H1 (cell line): Measurements from ENCODE around the gene WDR33.

Source experiments
- EZH2 ChIP-seq: fragments of 200-600 bp; sonication (generic); IDR thresholded peaks from 2 replicates; pipeline ENCODE4 v1.7.1; 2012; ENCODE audit warnings: low read depth, mild to moderate bottlenecking, moderate library complexity, low read length, inconsistent platforms; ENCODE audit not compliant: severe bottlenecking
- MAFK ChIP-seq: IDR thresholded peaks from 2 replicates; pipeline ENCODE4 v1.6.1; 2012; ENCODE audit warnings: low read depth, mild to moderate bottlenecking, improper control_type of control experiment, low read length
- NANOG ChIP-seq: IDR thresholded peaks from 2 replicates; pipeline ENCODE4 v1.6.1; 2011; ENCODE audit warnings: low read length, low read depth, mild to moderate bottlenecking, inconsistent platforms; ENCODE audit not compliant: insufficient read depth, poor library complexity, severe bottlenecking
- POLR2A ChIP-seq, 2 experiments: IDR thresholded peaks; 1 replicate in 1 of 2; 2 replicates in 1 of 2; pipeline ENCODE4 v1.6.1; 2011; ENCODE audit warnings: low read depth in 2 of 2, low read length in 2 of 2, mild to moderate bottlenecking in 2 of 2; ENCODE audit errors: control extremely low read depth in 1 of 2
- RAD21 ChIP-seq, 2 experiments: IDR thresholded peaks in 1 of 2; conservative IDR thresholded peaks in 1 of 2; 2 replicates each; pipeline ENCODE4 v1.6.1; 2011; ENCODE audit warnings: low read depth in 2 of 2, low read length in 2 of 2, improper control_type of control experiment in 1 of 2, inconsistent platforms in 1 of 2, mild to moderate bottlenecking in 1 of 2, moderate library complexity in 1 of 2
- TAF1 ChIP-seq: IDR thresholded peaks from 2 replicates; pipeline ENCODE4 v1.6.1; 2011; ENCODE audit warnings: mild to moderate bottlenecking, low read depth, low read length
- ZNF274 ChIP-seq: IDR thresholded peaks from 2 replicates; pipeline ENCODE4 v1.7.0; 2012; ENCODE audit warnings: low read length, borderline replicate concordance; ENCODE audit errors: extremely low read depth

DNA sequence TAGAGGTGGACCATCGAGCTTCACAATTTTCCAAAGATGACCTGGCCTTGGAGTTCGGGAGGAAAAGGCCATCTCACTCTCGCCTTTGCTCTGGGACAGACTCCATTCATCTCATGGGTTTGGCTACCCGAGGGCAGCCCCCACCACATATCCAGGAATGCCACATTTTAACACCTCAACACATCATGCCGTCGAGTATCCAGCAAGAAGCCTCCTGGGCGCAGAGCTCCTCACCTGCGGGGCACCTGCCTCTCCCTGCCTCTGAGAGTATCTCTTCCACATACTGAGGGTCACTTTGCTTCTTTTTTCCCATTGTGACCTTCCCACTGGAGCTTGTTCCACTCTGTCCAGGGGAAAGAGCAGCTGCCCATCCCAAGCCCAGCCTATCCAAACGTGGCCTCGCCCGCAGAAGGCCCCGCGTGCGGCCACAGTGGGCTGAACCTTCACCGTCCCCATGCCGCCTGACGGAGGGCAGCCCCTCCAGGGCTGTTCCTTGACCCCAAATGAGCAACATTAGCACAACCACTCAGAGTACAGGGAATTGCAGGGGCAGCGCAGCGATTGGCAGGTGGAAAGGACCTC lies 130.2 kb downstream of the WDR33 start:
- TF ChIP-seq EZH2, result no peak
- no peak for TF ChIP-seq TAF1
- TF ChIP-seq MAFK, result no peak
- no peak for TF ChIP-seq RAD21 (IDR thresholded peaks at IDR 0.05 in 1 of 2, conservative IDR thresholded peaks at IDR 0.05 in 1 of 2; ENCODE audit: low read depth in 2 of 2, low read length in 2 of 2)
- no peak for TF ChIP-seq ZNF274
- TF ChIP-seq POLR2A (IDR thresholded peaks at IDR 0.05; ENCODE audit: control extremely low read depth in 1 of 2, low read depth in 2 of 2, low read length in 2 of 2), result no peak
- no peak for TF ChIP-seq NANOG
